HepG2 (cell line): Measurements from ENCODE around the gene FASTK. TPM values are rescaled to one million over a fixed set of nuclear protein-coding genes. Genes with fewer than 3 reads are reported as not detected.

Experiments used
- FOXO4 ChIP-seq: sonication (generic); formaldehyde crosslinking; conservative IDR thresholded peaks from 2 replicates; pipeline ENCODE4 v1.8.1; 2023; ENCODE audit warnings: missing genetic modification reagents
- HOXD1 ChIP-seq: sonication (generic); formaldehyde crosslinking; IDR thresholded peaks from 2 replicates; pipeline ENCODE4 v1.5.0; 2020; ENCODE audit warnings: missing genetic modification reagents
- RERE ChIP-seq: IDR thresholded peaks from 2 replicates; pipeline ENCODE4 v1.6.1; 2016; ENCODE audit warnings: low read depth, missing genetic modification reagents, missing compliant biosample characterization
- SMARCC2 ChIP-seq: fragments of 450-650 bp; IDR thresholded peaks from 2 replicates; pipeline ENCODE4 v1.6.1; 2017; ENCODE audit warnings: antibody characterized with exemption, mild to moderate bottlenecking
- SMYD3 ChIP-seq: sonication (generic); formaldehyde crosslinking; IDR thresholded peaks from 2 replicates; pipeline ENCODE4 v1.8.1; 2023; ENCODE audit warnings: mild to moderate bottlenecking, missing genetic modification reagents
- THAP7 ChIP-seq: sonication (generic); formaldehyde crosslinking; IDR thresholded peaks from 2 replicates; pipeline ENCODE4 v1.8.1; 2023; ENCODE audit warnings: mild to moderate bottlenecking, missing genetic modification reagents
- ZNF33B ChIP-seq: sonication (generic); formaldehyde crosslinking; IDR thresholded peaks from 2 replicates; pipeline ENCODE4 v1.5.1; 2020; ENCODE audit warnings: mild to moderate bottlenecking, missing genetic modification reagents
- ZNF816 ChIP-seq: sonication (generic); formaldehyde crosslinking; IDR thresholded peaks from 2 replicates; pipeline ENCODE4 v1.8.0; 2022; ENCODE audit warnings: missing genetic modification reagents, mild to moderate bottlenecking, borderline replicate concordance
- polyA plus RNA-seq, 8 experiments: library from polyadenylated mRNA; depleted of rRNA in 3 of 8; stranded (reverse) in 7 of 8; unstranded in 1 of 8; fragments of >200 nt; fragmentation: Illumina TruSeq in 4 of 8; extraction: Trizol in 4 of 8; gene quantifications; 2 replicates each; pipeline versions ENCODE4 v1.2.1 to v1.2.3, GENCODE V29; 2011 to 2016; ENCODE audit warnings: low read depth in 4 of 8, missing spikeins in 1 of 8, mixed read lengths in 1 of 8; ENCODE audit not compliant: insufficient read depth in 1 of 8
- total RNA-seq, 5 experiments: library from RNA; depleted of rRNA; stranded (reverse); fragments of >200 nt; fragmentation: Illumina TruSeq; extraction: Trizol; gene quantifications; 2 replicates each; pipeline ENCODE4 v1.2.3, GENCODE V29; 2016; ENCODE audit warnings: low read depth in 1 of 5
- TF ChIP-seq, protein P1 (sequence below): sonication (generic); formaldehyde crosslinking; IDR thresholded peaks from 2 replicates; pipeline ENCODE4 v1.4.0; 2020; ENCODE audit warnings: missing genetic modification reagents
- TF ChIP-seq, protein P2 (sequence below): sonication (generic); formaldehyde crosslinking; IDR thresholded peaks from 2 replicates; pipeline ENCODE4 v1.4.0; 2020; ENCODE audit warnings: low read depth, mild to moderate bottlenecking, missing genetic modification reagents
- TF ChIP-seq, protein P3 (sequence below): sonication (generic); formaldehyde crosslinking; IDR thresholded peaks from 2 replicates; pipeline ENCODE4 v1.9.0; 2022; ENCODE audit warnings: missing genetic modification reagents, mild to moderate bottlenecking, borderline replicate concordance
- TF ChIP-seq, protein P4 (sequence below): sonication (generic); formaldehyde crosslinking; IDR thresholded peaks from 2 replicates; pipeline ENCODE4 v1.9.0; 2021; ENCODE audit warnings: missing genetic modification reagents, borderline replicate concordance
- TF ChIP-seq, protein P5 (sequence below): IDR thresholded peaks from 2 replicates; pipeline ENCODE4 v1.6.1; 2016; ENCODE audit warnings: low read depth, borderline replicate concordance

Gene FASTK
- total and polyA plus RNA-seq, 2 of the 13 experiments (the other 11 are each of a cell fraction or from before 2014, with no cell fraction given) = 52.9 to 55.7 TPM

GRCh38 chr7:151110941-151111645, 30.5 kb upstream of the FASTK start (continued):
- TF ChIP-seq FOXO4 (CRISPR knock-in tag) = no peak
- TF ChIP-seq, protein P1, sequence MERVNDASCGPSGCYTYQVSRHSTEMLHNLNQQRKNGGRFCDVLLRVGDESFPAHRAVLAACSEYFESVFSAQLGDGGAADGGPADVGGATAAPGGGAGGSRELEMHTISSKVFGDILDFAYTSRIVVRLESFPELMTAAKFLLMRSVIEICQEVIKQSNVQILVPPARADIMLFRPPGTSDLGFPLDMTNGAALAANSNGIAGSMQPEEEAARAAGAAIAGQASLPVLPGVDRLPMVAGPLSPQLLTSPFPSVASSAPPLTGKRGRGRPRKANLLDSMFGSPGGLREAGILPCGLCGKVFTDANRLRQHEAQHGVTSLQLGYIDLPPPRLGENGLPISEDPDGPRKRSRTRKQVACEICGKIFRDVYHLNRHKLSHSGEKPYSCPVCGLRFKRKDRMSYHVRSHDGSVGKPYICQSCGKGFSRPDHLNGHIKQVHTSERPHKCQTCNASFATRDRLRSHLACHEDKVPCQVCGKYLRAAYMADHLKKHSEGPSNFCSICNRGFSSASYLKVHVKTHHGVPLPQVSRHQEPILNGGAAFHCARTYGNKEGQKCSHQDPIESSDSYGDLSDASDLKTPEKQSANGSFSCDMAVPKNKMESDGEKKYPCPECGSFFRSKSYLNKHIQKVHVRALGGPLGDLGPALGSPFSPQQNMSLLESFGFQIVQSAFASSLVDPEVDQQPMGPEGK (CRISPR knock-in tag) = peak; percentile 66
- TF ChIP-seq, protein P2, sequence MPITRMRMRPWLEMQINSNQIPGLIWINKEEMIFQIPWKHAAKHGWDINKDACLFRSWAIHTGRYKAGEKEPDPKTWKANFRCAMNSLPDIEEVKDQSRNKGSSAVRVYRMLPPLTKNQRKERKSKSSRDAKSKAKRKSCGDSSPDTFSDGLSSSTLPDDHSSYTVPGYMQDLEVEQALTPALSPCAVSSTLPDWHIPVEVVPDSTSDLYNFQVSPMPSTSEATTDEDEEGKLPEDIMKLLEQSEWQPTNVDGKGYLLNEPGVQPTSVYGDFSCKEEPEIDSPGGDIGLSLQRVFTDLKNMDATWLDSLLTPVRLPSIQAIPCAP (CRISPR knock-in tag) = no peak
- no peak for TF ChIP-seq HOXD1
- no peak for TF ChIP-seq SMYD3
- no peak for TF ChIP-seq ZNF816 (CRISPR knock-in tag)
- TF ChIP-seq RERE (CRISPR knock-in tag) = no peak
- TF ChIP-seq, protein P3, sequence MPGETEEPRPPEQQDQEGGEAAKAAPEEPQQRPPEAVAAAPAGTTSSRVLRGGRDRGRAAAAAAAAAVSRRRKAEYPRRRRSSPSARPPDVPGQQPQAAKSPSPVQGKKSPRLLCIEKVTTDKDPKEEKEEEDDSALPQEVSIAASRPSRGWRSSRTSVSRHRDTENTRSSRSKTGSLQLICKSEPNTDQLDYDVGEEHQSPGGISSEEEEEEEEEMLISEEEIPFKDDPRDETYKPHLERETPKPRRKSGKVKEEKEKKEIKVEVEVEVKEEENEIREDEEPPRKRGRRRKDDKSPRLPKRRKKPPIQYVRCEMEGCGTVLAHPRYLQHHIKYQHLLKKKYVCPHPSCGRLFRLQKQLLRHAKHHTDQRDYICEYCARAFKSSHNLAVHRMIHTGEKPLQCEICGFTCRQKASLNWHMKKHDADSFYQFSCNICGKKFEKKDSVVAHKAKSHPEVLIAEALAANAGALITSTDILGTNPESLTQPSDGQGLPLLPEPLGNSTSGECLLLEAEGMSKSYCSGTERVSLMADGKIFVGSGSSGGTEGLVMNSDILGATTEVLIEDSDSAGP = 0 out of 2 replicates have a peak, but pooled peaks have one; percentile 42
- TF ChIP-seq THAP7 = 0 out of 2 replicates have a peak, but pooled peaks have one; percentile 28
- TF ChIP-seq SMARCC2 = no peak
- TF ChIP-seq, protein P4, sequence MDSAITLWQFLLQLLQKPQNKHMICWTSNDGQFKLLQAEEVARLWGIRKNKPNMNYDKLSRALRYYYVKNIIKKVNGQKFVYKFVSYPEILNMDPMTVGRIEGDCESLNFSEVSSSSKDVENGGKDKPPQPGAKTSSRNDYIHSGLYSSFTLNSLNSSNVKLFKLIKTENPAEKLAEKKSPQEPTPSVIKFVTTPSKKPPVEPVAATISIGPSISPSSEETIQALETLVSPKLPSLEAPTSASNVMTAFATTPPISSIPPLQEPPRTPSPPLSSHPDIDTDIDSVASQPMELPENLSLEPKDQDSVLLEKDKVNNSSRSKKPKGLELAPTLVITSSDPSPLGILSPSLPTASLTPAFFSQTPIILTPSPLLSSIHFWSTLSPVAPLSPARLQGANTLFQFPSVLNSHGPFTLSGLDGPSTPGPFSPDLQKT (CRISPR knock-in tag) = no peak
- TF ChIP-seq, protein P5, sequence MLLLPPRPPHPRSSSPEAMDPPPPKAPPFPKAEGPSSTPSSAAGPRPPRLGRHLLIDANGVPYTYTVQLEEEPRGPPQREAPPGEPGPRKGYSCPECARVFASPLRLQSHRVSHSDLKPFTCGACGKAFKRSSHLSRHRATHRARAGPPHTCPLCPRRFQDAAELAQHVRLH = peak; percentile 59; the same call in 1 of the 2 replicates
- no peak for TF ChIP-seq ZNF33B (CRISPR knock-in tag)
